NT2/D1 (cell line): Measurements from ENCODE around the gene IFNA2.
"Not testable (repeated sequence)": the region's sequence is repeated elsewhere in the genome, so short reads cannot be mapped to it uniquely, and the experiment has no call there.

Experiments
- DNase-seq: peaks from one replicate; pipeline ENCODE4 v3.0.0-alpha.2; 2011; ENCODE audit warnings: low read depth, low spot score
- H3K27me3 ChIP-seq: 2 replicates; pipeline ENCODE4 v1.6.0; 2011; ENCODE audit warnings: mild to moderate bottlenecking; ENCODE audit not compliant: insufficient read length, insufficient read depth
- H3K36me3 ChIP-seq: 2 replicates; pipeline ENCODE4 v1.6.1; 2011; ENCODE audit warnings: mild to moderate bottlenecking, low read length, mixed read lengths; ENCODE audit not compliant: insufficient read depth, insufficient read length
- H3K4me1 ChIP-seq: 2 replicates; pipeline ENCODE4 v1.5.1; 2011; ENCODE audit not compliant: insufficient read depth, insufficient read length
- H3K4me3 ChIP-seq: 2 replicates; pipeline ENCODE4 v1.5.1; 2011; ENCODE audit warnings: low read depth; ENCODE audit not compliant: insufficient read length
- H3K9ac ChIP-seq: 2 replicates; pipeline ENCODE4 v1.6.0; 2011; ENCODE audit warnings: low read depth; ENCODE audit not compliant: insufficient read length
- H3K9me3 ChIP-seq: 2 replicates; pipeline ENCODE4 v1.5.1; 2011; ENCODE audit warnings: mild to moderate bottlenecking, low read length; ENCODE audit not compliant: insufficient read depth
- SUZ12 ChIP-seq: IDR thresholded peaks from 2 replicates; pipeline ENCODE4 v1.6.1; 2011; ENCODE audit not compliant: insufficient read length, insufficient read depth; ENCODE audit errors: extremely low read depth
- YY1 ChIP-seq: IDR thresholded peaks from 2 replicates; pipeline ENCODE4 v1.6.1; 2011; ENCODE audit not compliant: insufficient read length, insufficient read depth
- ZNF274 ChIP-seq: IDR thresholded peaks from 2 replicates; pipeline ENCODE4 v1.6.1; 2011; ENCODE audit warnings: mild to moderate bottlenecking, low read depth, low read length

IFNA2 gene

GRCh38 chr9:21385131-21385670 lies at the start of gene IFNA2:
TSS of gene IFNA2 (minus strand) at chr9:21385398. CDS start at chr9:21385329, 69 bp downstream.
- no peak for DNase-seq
- no peaks in the 10 kb centered on the region for H3K27me3 ChIP-seq
- no peak within 1 kb of the TSS for H3K4me3 ChIP-seq
- H3K9me3 ChIP-seq: no peaks in the 10 kb centered on the region
- H3K9ac ChIP-seq: no peak within 1 kb of the TSS
- H3K36me3 ChIP-seq: no peaks in the 10 kb centered on the region
- H3K4me1 ChIP-seq: peaks cover 3% of the 10 kb centered on the region
- TF ChIP-seq YY1 (no peak), ZNF274 (no peak), SUZ12 (no peak)

GRCh38 chr9:21435015-21435383 lies 49.8 kb upstream of the IFNA2 start:
- not testable (repeated sequence) for H3K36me3 ChIP-seq, H3K27me3 ChIP-seq, H3K9ac ChIP-seq, H3K4me1 ChIP-seq, H3K9me3 ChIP-seq, DNase-seq, H3K4me3 ChIP-seq

- no peak overlapping the region for H3K9ac ChIP-seq
- H3K4me3 ChIP-seq: no peak overlapping the region
- no peaks in the 10 kb centered on the region for H3K9me3 ChIP-seq
- TF ChIP-seq YY1 (no peak), SUZ12 (no peak)
- peak; percentile 43 for DNase-seq
- H3K4me1 ChIP-seq: no peaks in the 10 kb centered on the region
- H3K27me3 ChIP-seq: no peaks in the 10 kb centered on the region
- no peaks in the 10 kb centered on the region for H3K36me3 ChIP-seq
Measured at GRCh38 chr9:21434202-21435014, 49.2 kb upstream of the IFNA2 start.

GRCh38 chr9:21432672-21433425 lies 47.7 kb upstream of the IFNA2 start:
- Histone ChIP-seq H3K9ac (no peak overlapping the region), H3K4me1 (no peaks in the 10 kb centered on the region), H3K27me3 (no peaks in the 10 kb centered on the region), H3K9me3 (no peaks in the 10 kb centered on the region), H3K36me3 (no peaks in the 10 kb centered on the region), H3K4me3 (no peak overlapping the region)
- no peak for DNase-seq
- TF ChIP-seq YY1: no peak
- no peak for TF ChIP-seq SUZ12
- TF ChIP-seq ZNF274: no peak

GRCh38 chr9:21429191-21429590 lies 44.0 kb upstream of the IFNA2 start:
- Histone ChIP-seq H3K36me3 (no peaks in the 10 kb centered on the region), H3K9ac (no peak overlapping the region), H3K4me3 (no peak overlapping the region), H3K4me1 (no peaks in the 10 kb centered on the region), H3K9me3 (no peaks in the 10 kb centered on the region), H3K27me3 (no peaks in the 10 kb centered on the region)
- TF ChIP-seq ZNF274 (no peak), SUZ12 (no peak), YY1 (no peak)
- DNase-seq: no peak

- Histone ChIP-seq H3K9ac (no peak overlapping the region), H3K4me3 (no peak overlapping the region), H3K9me3 (no peaks in the 10 kb centered on the region), H3K36me3 (no peaks in the 10 kb centered on the region), H3K27me3 (no peaks in the 10 kb centered on the region), H3K4me1 (no peaks in the 10 kb centered on the region)
- DNase-seq: no peak
- no peak for TF ChIP-seq YY1
- TF ChIP-seq SUZ12: no peak
- TF ChIP-seq ZNF274: no peak
Measured at GRCh38 chr9:21428235-21428634, 43.0 kb upstream of the IFNA2 start.

- Histone ChIP-seq H3K27me3 (no peaks in the 10 kb centered on the region), H3K9me3 (no peaks in the 10 kb centered on the region), H3K4me1 (peaks cover 2% of the 10 kb centered on the region), H3K9ac (no peak overlapping the region), H3K4me3 (no peak overlapping the region), H3K36me3 (no peaks in the 10 kb centered on the region)
- TF ChIP-seq SUZ12: no peak
- no peak for TF ChIP-seq ZNF274
- TF ChIP-seq YY1: no peak
- no peak for DNase-seq
Measured at GRCh38 chr9:21415493-21416267, 30.5 kb upstream of the IFNA2 start.
